Mesenchymal stem cell (in vitro differentiated cells and primary cell): ENCODE data around the gene ZNF836. TPM values are rescaled to one million over a fixed set of nuclear protein-coding genes. Genes with fewer than 3 reads are reported as not detected.

Source experiments
- DNase-seq: peaks from one replicate; pipeline ENCODE4 v3.0.0-alpha.2; 2013
- H2AFZ ChIP-seq: one replicate; pipeline ENCODE4 v1.6.1; 2013; ENCODE audit warnings: low read depth, mild to moderate bottlenecking, control low read depth, inconsistent platforms, low read length, moderate library complexity
- H2AK5ac ChIP-seq: 2 replicates; pipeline ENCODE4 v1.6.1; 2013; ENCODE audit warnings: low read length, moderate library complexity, mild to moderate bottlenecking, inconsistent platforms; ENCODE audit not compliant: severe bottlenecking
- H2BK120ac ChIP-seq: one replicate; pipeline ENCODE4 v1.6.1; 2013; ENCODE audit warnings: low read depth, mild to moderate bottlenecking, inconsistent platforms, low read length, moderate library complexity
- H2BK12ac ChIP-seq, 2 experiments: one replicate each; pipeline ENCODE4 v1.6.1; 2013; ENCODE audit warnings: inconsistent platforms in 2 of 2, low read length in 2 of 2, mild to moderate bottlenecking in 2 of 2, moderate library complexity in 2 of 2, control low read depth in 1 of 2
- H2BK15ac ChIP-seq: one replicate; pipeline ENCODE4 v1.6.1; 2013; ENCODE audit warnings: mild to moderate bottlenecking, low read depth, inconsistent platforms; ENCODE audit not compliant: poor library complexity, severe bottlenecking
- H2BK5ac ChIP-seq: 2 replicates; pipeline ENCODE4 v1.6.1; 2013; ENCODE audit warnings: low read depth, mild to moderate bottlenecking, low read length, control low read depth, inconsistent platforms; ENCODE audit not compliant: poor library complexity, severe bottlenecking
- H3K14ac ChIP-seq, 2 experiments: one replicate each; pipeline ENCODE4 v1.6.1; 2013; ENCODE audit warnings: inconsistent platforms in 2 of 2, low read length in 2 of 2, control low read depth in 1 of 2, mild to moderate bottlenecking in 1 of 2, moderate library complexity in 1 of 2
- H3K18ac ChIP-seq, 2 experiments: one replicate each; pipeline ENCODE4 v1.6.1; 2013; ENCODE audit warnings: inconsistent platforms in 2 of 2, low read length in 2 of 2, control low read depth in 1 of 2, low read depth in 1 of 2, mild to moderate bottlenecking in 1 of 2
- H3K23ac ChIP-seq, 2 experiments: one replicate each; pipeline ENCODE4 v1.6.1; 2013; ENCODE audit warnings: inconsistent platforms in 2 of 2, low read length in 2 of 2, mild to moderate bottlenecking in 2 of 2, moderate library complexity in 2 of 2, control low read depth in 1 of 2
- H3K27ac ChIP-seq: 2 replicates; pipeline ENCODE4 v1.5.1; 2013; ENCODE audit warnings: mild to moderate bottlenecking, moderate library complexity, low read length, control low read depth, inconsistent platforms; ENCODE audit not compliant: poor library complexity, severe bottlenecking
- H3K27me3 ChIP-seq, 2 experiments: 2 replicates each; pipeline versions ENCODE4 v1.6.1 to v1.7.0; 2013; ENCODE audit warnings: low read length in 2 of 2, mild to moderate bottlenecking in 2 of 2, moderate library complexity in 2 of 2, control low read depth in 1 of 2, inconsistent platforms in 1 of 2; ENCODE audit not compliant: control insufficient read depth in 1 of 2, insufficient read depth in 1 of 2
- H3K36me3 ChIP-seq, 2 experiments: 2 replicates each; pipeline versions ENCODE4 v1.6.1 to v1.7.0; 2013; ENCODE audit warnings: low read length in 2 of 2, control low read depth in 1 of 2, inconsistent platforms in 1 of 2, low read depth in 1 of 2, mild to moderate bottlenecking in 1 of 2; ENCODE audit not compliant: insufficient read depth in 2 of 2, control insufficient read depth in 1 of 2
- H3K4ac ChIP-seq, 2 experiments: one replicate each; pipeline ENCODE4 v1.6.1; 2013; ENCODE audit warnings: inconsistent platforms in 2 of 2, low read length in 2 of 2, mild to moderate bottlenecking in 2 of 2, moderate library complexity in 2 of 2, control low read depth in 1 of 2, low read depth in 1 of 2
- H3K4me1 ChIP-seq: 2 replicates; pipeline ENCODE4 v1.6.1; 2013; ENCODE audit warnings: low read depth, low read length, control low read depth; ENCODE audit not compliant: control insufficient read depth, insufficient read depth
- H3K4me2 ChIP-seq: 2 replicates; pipeline ENCODE4 v1.6.1; 2013; ENCODE audit warnings: low read length, mild to moderate bottlenecking, inconsistent platforms; ENCODE audit not compliant: poor library complexity, severe bottlenecking
- H3K4me3 ChIP-seq, 2 experiments: 2 replicates each; pipeline versions ENCODE4 v1.5.1 to v1.7.0; 2013; ENCODE audit warnings: low read length in 2 of 2, mild to moderate bottlenecking in 2 of 2, control low read depth in 1 of 2, low read depth in 1 of 2; ENCODE audit not compliant: insufficient read depth in 1 of 2
- H3K79me1 ChIP-seq: replicated peaks from 2 replicates; pipeline ENCODE4 v1.6.1; 2013; ENCODE audit warnings: mild to moderate bottlenecking, control low read depth, low read length, inconsistent platforms; ENCODE audit not compliant: poor library complexity, severe bottlenecking
- H3K9ac ChIP-seq: 2 replicates; pipeline ENCODE4 v1.7.0; 2013; ENCODE audit warnings: mild to moderate bottlenecking, low read length, moderate library complexity
- H3K9me3 ChIP-seq: 2 replicates; pipeline ENCODE4 v1.7.0; 2013; ENCODE audit warnings: mild to moderate bottlenecking, low read length; ENCODE audit not compliant: control insufficient read depth
- H4K8ac ChIP-seq: one replicate; pipeline ENCODE4 v1.6.1; 2013; ENCODE audit warnings: inconsistent platforms, mild to moderate bottlenecking, low read length, moderate library complexity
- H4K91ac ChIP-seq: one replicate; pipeline ENCODE4 v1.6.1; 2013; ENCODE audit warnings: mild to moderate bottlenecking, low read length, inconsistent platforms
- WGBS: methylation state at CpG from one replicate; pipeline ENCODE4 v1.1.7; 2013; ENCODE audit warnings: mixed read lengths; 5-methylcytosine and 5-hydroxymethylcytosine counted together
- polyA plus RNA-seq, 2 experiments: library from polyadenylated mRNA; stranded (reverse); fragments of 200-250 nt; gene quantifications; one replicate each; pipeline ENCODE4 v1.2.3, GENCODE V29; 2013

ZNF836 gene
- 9.6 TPM for polyA plus RNA-seq (2013, experiment 1 of 2)
- polyA plus RNA-seq (2013, experiment 2 of 2): 9.7 TPM

DNA sequence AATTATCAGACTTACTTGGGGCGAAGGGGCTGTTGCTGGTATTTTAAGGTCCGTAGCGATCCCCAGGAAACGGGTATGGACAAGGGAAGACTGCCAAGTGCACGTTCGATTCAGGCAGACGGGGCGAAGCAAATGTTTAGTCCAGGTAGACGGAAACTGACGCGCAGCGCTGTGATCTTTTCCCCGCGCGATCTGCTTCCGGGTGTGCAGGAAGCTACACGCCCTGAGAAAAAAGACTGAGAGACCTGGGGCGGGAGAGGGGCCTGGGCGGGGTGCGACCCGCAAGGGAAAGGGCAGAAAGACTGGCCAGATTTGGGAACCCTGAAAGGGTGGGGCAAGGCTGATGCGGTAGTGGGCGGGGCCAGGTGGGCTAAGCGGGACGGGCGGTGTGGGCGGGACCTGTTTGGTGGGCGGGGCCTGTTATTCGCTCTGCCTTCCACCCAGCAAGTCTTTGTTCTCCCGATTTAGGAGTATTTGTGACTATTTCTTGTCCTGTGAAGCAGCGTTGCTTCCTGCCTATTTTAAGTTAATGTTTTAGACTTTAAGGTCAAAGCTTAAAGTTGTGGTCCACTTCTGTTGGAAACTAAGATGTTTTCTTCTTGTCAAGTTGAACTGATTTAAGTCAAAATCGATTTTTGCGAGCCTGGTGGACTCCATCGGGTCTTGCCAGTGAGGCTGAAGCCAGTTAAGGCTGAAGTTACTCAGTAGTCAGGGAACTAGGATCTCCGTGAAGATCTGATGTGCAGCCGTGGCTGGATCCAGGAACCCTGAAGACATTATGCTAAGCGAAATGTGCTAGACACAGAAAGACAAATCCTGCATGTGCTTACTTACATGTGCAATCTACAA lies at the start of gene ZNF836:
Gene ZNF836 (minus strand): TSS at position 301 of the 849 bp plus-strand sequence. CDS start 3,549 bp downstream, outside the sequence.
- Histone ChIP-seq H3K9ac (peak within 1 kb of the TSS; percentile 98), H4K91ac (peak within 1 kb of the TSS; percentile 83), H2BK120ac (peak within 1 kb of the TSS; percentile 73), H3K9me3 (peaks cover 12% of the 10 kb centered on the region), H3K4me1 (peaks cover 1% of the 10 kb centered on the region), H3K27me3 (no peaks in the 10 kb centered on the region), H2BK15ac (peak within 1 kb of the TSS; percentile 89), H3K14ac (peak within 1 kb of the TSS; percentile 76 to 95), H2AFZ (peak within 1 kb of the TSS; percentile 16), H2AK5ac (peak within 1 kb of the TSS; percentile 73), H3K36me3 (peaks cover 16 to 22% of the 10 kb centered on the region in 2 experiments), H3K4me2 (peak within 1 kb of the TSS; percentile 93), H3K27ac (no peak within 1 kb of the TSS), H3K4me3 (peak within 1 kb of the TSS; percentile 84 to 100), H2BK5ac (no peak within 1 kb of the TSS), H3K18ac (peak within 1 kb of the TSS; percentile 70 to 86), H3K23ac (peak within 1 kb of the TSS in 1 of 2 experiments; percentile 90), H2BK12ac (no peak within 1 kb of the TSS), H3K79me1 (peaks cover 9% of the 10 kb centered on the region), H4K8ac (peak within 1 kb of the TSS; percentile 75), H3K4ac (peak within 1 kb of the TSS; percentile 55 to 81)
- peak; percentile 61 for DNase-seq
- WGBS: 12% methylated on average over 37 of the region's 37 CpGs

- Histone ChIP-seq H3K14ac (no peak overlapping the region), H2AK5ac (no peak overlapping the region), H3K27me3 (no peaks in the 10 kb centered on the region), H3K27ac (no peak overlapping the region), H2BK12ac (no peak overlapping the region), H2BK5ac (no peak overlapping the region), H2BK15ac (no peak overlapping the region), H4K8ac (no peak overlapping the region), H3K18ac (no peak overlapping the region), H3K9me3 (peaks cover 8% of the 10 kb centered on the region), H3K4me3 (no peak overlapping the region), H3K4me2 (no peak overlapping the region), H4K91ac (no peak overlapping the region), H3K36me3 (peaks cover 76 to 98% of the 10 kb centered on the region in 2 experiments), H3K4me1 (no peaks in the 10 kb centered on the region), H3K4ac (no peak overlapping the region), H2AFZ (no peak overlapping the region), H3K23ac (no peak overlapping the region), H3K9ac (no peak overlapping the region), H2BK120ac (no peak overlapping the region), H3K79me1 (peaks cover 41% of the 10 kb centered on the region)
- DNase-seq: no peak
- WGBS: 96% methylated on average over 6 of the region's 6 CpGs
These were observed 49.6 kb upstream of the ZNF836 start for GRCh38 chr19:52221031-52221430.

GRCh38 chr19:52219611-52220010 lies 48.2 kb upstream of the ZNF836 start:
- Histone ChIP-seq H2BK120ac (no peak overlapping the region), H3K27ac (no peak overlapping the region), H3K4ac (no peak overlapping the region), H3K4me1 (no peaks in the 10 kb centered on the region), H2AFZ (no peak overlapping the region), H3K36me3 (peaks cover 77 to 100% of the 10 kb centered on the region in 2 experiments), H3K9ac (no peak overlapping the region), H3K4me2 (no peak overlapping the region), H2AK5ac (no peak overlapping the region), H3K4me3 (no peak overlapping the region), H3K79me1 (peaks cover 41% of the 10 kb centered on the region), H2BK5ac (no peak overlapping the region), H3K27me3 (no peaks in the 10 kb centered on the region), H3K14ac (no peak overlapping the region), H2BK15ac (no peak overlapping the region), H3K9me3 (peaks cover 8% of the 10 kb centered on the region), H2BK12ac (no peak overlapping the region), H3K18ac (no peak overlapping the region), H4K8ac (no peak overlapping the region), H4K91ac (no peak overlapping the region), H3K23ac (no peak overlapping the region)
- 96% methylated on average over 8 of the region's 8 CpGs for WGBS
- DNase-seq: no peak

DNA sequence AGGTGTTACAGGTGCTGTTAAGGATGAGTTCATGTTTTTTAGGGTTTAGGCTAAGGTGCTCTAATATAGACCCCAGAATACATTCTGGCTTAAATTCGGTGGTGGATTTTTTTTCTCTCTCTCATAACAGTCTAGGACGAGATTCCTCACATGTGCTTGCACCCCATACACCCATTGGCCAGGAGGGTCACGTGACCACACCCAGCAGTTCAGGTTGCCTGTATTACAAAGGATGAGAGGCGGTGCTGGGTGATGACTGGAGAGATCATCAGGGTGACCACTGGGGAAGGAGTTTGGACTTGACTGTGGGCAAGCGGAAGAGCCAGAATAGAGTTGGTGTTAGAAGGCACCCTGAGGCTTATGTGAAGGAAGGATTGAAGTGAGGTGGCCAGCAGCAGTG lies 46.2 kb upstream of the ZNF836 start:
- Histone ChIP-seq H2BK5ac (no peak overlapping the region), H4K8ac (peak overlapping the region; percentile 27), H3K36me3 (peaks cover 86 to 100% of the 10 kb centered on the region in 2 experiments), H3K9ac (no peak overlapping the region), H2BK120ac (no peak overlapping the region), H3K4ac (no peak overlapping the region), H4K91ac (no peak overlapping the region), H2BK12ac (no peak overlapping the region), H3K4me1 (no peaks in the 10 kb centered on the region), H2AK5ac (no peak overlapping the region), H3K27me3 (no peaks in the 10 kb centered on the region), H3K9me3 (peaks cover 8% of the 10 kb centered on the region), H3K4me2 (no peak overlapping the region), H3K4me3 (no peak overlapping the region), H3K23ac (no peak overlapping the region), H3K18ac (no peak overlapping the region), H3K27ac (no peak overlapping the region), H2AFZ (no peak overlapping the region), H3K79me1 (peaks cover 49% of the 10 kb centered on the region), H2BK15ac (no peak overlapping the region), H3K14ac (no peak overlapping the region)
- no peak for DNase-seq
- 97% methylated on average over 5 of the region's 5 CpGs for WGBS
